K562 (cell line): ENCODE data around the gene SMC3. TPM values are rescaled to one million over a fixed set of nuclear protein-coding genes. Genes with fewer than 3 reads are reported as not detected.
A peak's percentile ranks its signal among the peaks of the same experiment; 100 is the strongest.
"Not testable (repeated sequence)": the region's sequence is repeated elsewhere in the genome, so short reads cannot be mapped to it uniquely, and the experiment has no call there.

Experiments
- ATAC-seq: fragments of 200-7000 bp; cut with Tn5 transposase; 3 replicates; pipeline ENCODE4 v1.9.1; 2020; ENCODE audit warnings: moderate library complexity
- BruUV-seq: library from RNA; stranded (reverse); fragments of 400-500 nt; replicated peaks from 2 replicates; lab custom pipeline; 2021; lab: Mats Ljungman, UMichigan
- CTCF ChIA-PET: fragments of 300-600 bp; formaldehyde crosslinking; extraction: SDS; loops from one replicate; lab custom pipeline; 2021; ENCODE audit warnings: low intra/inter-chr PET ratio; lab: Yijun Ruan, JAX
- POLR2A ChIA-PET: fragments of 300-600, 350-650 bp; sonication (Branson Sonifier 250); formaldehyde crosslinking; extraction: SDS; loops from one replicate; lab custom pipeline; 2021; ENCODE audit warnings: antibody characterized with exemption, inconsistent platforms; lab: Yijun Ruan, JAX
- DNase-seq, 4 experiments: peaks; one replicate each; pipeline versions ENCODE4 v3.0.0 to v3.0.0-alpha.2; 2011 to 2018; ENCODE audit warnings: low spot score in 3 of 4, mixed read lengths in 3 of 4; ENCODE audit errors: extremely low read depth in 1 of 4
- FAIRE-seq: peaks from 2 replicates; lab custom pipeline; 2011; peaks lifted over from hg19 to GRCh38; lab: Jason Lieb, UNC
- H2AFZ ChIP-seq: 2 replicates; pipeline ENCODE4 v1.6.0; 2011; ENCODE audit warnings: low read depth, low read length, control low read depth, inconsistent platforms
- H3K27ac ChIP-seq: fragments of 200-600 bp; 3 replicates; pipeline ENCODE4 v1.8.0; 2011; ENCODE audit warnings: low read depth, mild to moderate bottlenecking, control low read depth, inconsistent platforms, low read length, moderate library complexity, mixed read lengths; ENCODE audit errors: extremely low read depth
- H3K27me3 ChIP-seq, 2 experiments: fragments of 300-600 bp in 1 of 2; 2 replicates in 1 of 2; 3 replicates in 1 of 2; pipeline versions ENCODE4 v1.6.0 to v1.8.0; 2011; ENCODE audit warnings: inconsistent platforms in 2 of 2, low read length in 2 of 2, mild to moderate bottlenecking in 1 of 2, mixed read lengths in 1 of 2, moderate library complexity in 1 of 2; ENCODE audit not compliant: control insufficient read depth in 2 of 2, insufficient read depth in 2 of 2
- H3K36me3 ChIP-seq: fragments of 300-600 bp; 3 replicates; pipeline ENCODE4 v1.8.0; 2011; ENCODE audit warnings: mild to moderate bottlenecking, low read length, inconsistent platforms; ENCODE audit not compliant: control insufficient read depth, insufficient read depth
- H3K4me1 ChIP-seq, 2 experiments: fragments of 200-600 bp in 1 of 2; replicated peaks in 1 of 2; 2 replicates in 1 of 2; 3 replicates in 1 of 2; pipeline versions ENCODE4 v1.5.1 to v1.8.0; 2011; ENCODE audit warnings: inconsistent platforms in 2 of 2, low read length in 2 of 2, mild to moderate bottlenecking in 1 of 2, mixed read lengths in 1 of 2, moderate library complexity in 1 of 2; ENCODE audit not compliant: control insufficient read depth in 2 of 2, insufficient read depth in 2 of 2
- H3K4me2 ChIP-seq: 2 replicates; pipeline ENCODE4 v1.6.1; 2011; ENCODE audit warnings: low read length, control low read depth, inconsistent platforms, mixed read lengths; ENCODE audit not compliant: insufficient read depth
- H3K4me3 ChIP-seq: fragments of 200-600 bp; sonication (generic), shearing (Covaris generic); 2 replicates; pipeline ENCODE4 v1.5.1; 2016; ENCODE audit warnings: control low read depth, inconsistent platforms
- H3K79me2 ChIP-seq: fragments of 200-600 bp; 3 replicates; pipeline ENCODE4 v1.8.0; 2011; ENCODE audit warnings: low read length, inconsistent platforms; ENCODE audit not compliant: control insufficient read depth, insufficient read depth
- H3K9ac ChIP-seq, 2 experiments: 2 replicates each; pipeline versions ENCODE4 v1.6.0 to v1.6.1; 2011; ENCODE audit warnings: low read depth in 2 of 2, low read length in 2 of 2, control low read depth in 1 of 2, inconsistent platforms in 1 of 2, mild to moderate bottlenecking in 1 of 2, mixed read lengths in 1 of 2; ENCODE audit not compliant: insufficient read depth in 1 of 2
- H3K9me1 ChIP-seq: one replicate; pipeline ENCODE4 v1.6.0; 2011; ENCODE audit warnings: inconsistent platforms, mild to moderate bottlenecking, low read length, moderate library complexity; ENCODE audit not compliant: control insufficient read depth, insufficient read depth
- H3K9me3 ChIP-seq: replicated peaks from 2 replicates; pipeline ENCODE4 v1.5.1; 2011; ENCODE audit warnings: low read depth, low read length, inconsistent platforms; ENCODE audit not compliant: control insufficient read depth, insufficient read depth
- H4K20me1 ChIP-seq: replicated peaks from 2 replicates; pipeline ENCODE4 v1.6.1; 2011; ENCODE audit warnings: low read length, inconsistent platforms, mixed read lengths; ENCODE audit not compliant: control insufficient read depth, insufficient read depth
- ARID1B ChIP-seq: fragments of 450-650 bp; IDR thresholded peaks from 2 replicates; pipeline ENCODE4 v1.6.1; 2016; ENCODE audit warnings: antibody characterized with exemption, mild to moderate bottlenecking, inconsistent platforms
- ATF7 ChIP-seq: fragments of 450-650 bp; IDR thresholded peaks from 2 replicates; pipeline ENCODE4 v1.7.1; 2014; ENCODE audit warnings: mild to moderate bottlenecking, moderate library complexity
- C11orf30 ChIP-seq: fragments of 450-650 bp; IDR thresholded peaks from 2 replicates; pipeline ENCODE4 v1.6.1; 2016; ENCODE audit warnings: low read depth, mild to moderate bottlenecking
- CEBPB ChIP-seq: fragments of 450-650 bp; IDR thresholded peaks from 2 replicates; pipeline ENCODE4 v1.6.1; 2016; ENCODE audit warnings: missing genetic modification characterization, missing compliant biosample characterization
- CEBPG ChIP-seq, 3 experiments: fragments of 200-800 bp in 1 of 3; sonication (Bioruptor generic) in 1 of 3; sonication (generic) in 1 of 3; formaldehyde crosslinking in 1 of 3; IDR thresholded peaks in 2 of 3; conservative IDR thresholded peaks in 1 of 3; 2 replicates each; pipeline versions ENCODE4 v1.6.1 to v1.8.0; 2016 to 2022; ENCODE audit warnings: missing compliant biosample characterization in 2 of 3, missing genetic modification characterization in 2 of 3, mild to moderate bottlenecking in 1 of 3, missing genetic modification reagents in 1 of 3
- FOSL1 ChIP-seq: fragments of 200-800 bp; sonication (Bioruptor generic); conservative IDR thresholded peaks from 2 replicates; pipeline ENCODE4 v1.6.1; 2016; ENCODE audit warnings: missing genetic modification characterization, missing compliant biosample characterization
- KDM1A ChIP-seq, 2 experiments: fragments of 450-650 bp; IDR thresholded peaks; 2 replicates each; pipeline ENCODE4 v1.6.1; 2016; ENCODE audit warnings: mild to moderate bottlenecking in 2 of 2
- MAFF ChIP-seq: IDR thresholded peaks from 2 replicates; pipeline ENCODE4 v1.6.1; 2012; ENCODE audit warnings: low read length, improper control_type of control experiment
- MAFG ChIP-seq: fragments of 450-650 bp; conservative IDR thresholded peaks from 2 replicates; pipeline ENCODE4 v1.6.1; 2016; ENCODE audit warnings: missing genetic modification characterization, missing compliant biosample characterization
- MAFK ChIP-seq: IDR thresholded peaks from 2 replicates; pipeline ENCODE4 v1.6.1; 2011; ENCODE audit warnings: low read length, improper control_type of control experiment
- SMARCA4 ChIP-seq: fragments of 450-650 bp; IDR thresholded peaks from 2 replicates; pipeline ENCODE4 v1.6.1; 2016
- TRIM24 ChIP-seq, 2 experiments: fragments of 450-650 bp; IDR thresholded peaks; 2 replicates each; pipeline ENCODE4 v1.6.1; 2016
- ZNF316 ChIP-seq: fragments of 450-650 bp; IDR thresholded peaks from 2 replicates; pipeline ENCODE4 v1.6.1; 2016
- WGBS: fragments of 100-300 bp; shearing (Covaris generic); methylation state at CpG from one replicate; pipeline ENCODE4 v1.1.6; 2016; ENCODE audit warnings: low coverage, mixed read lengths; ENCODE audit not compliant: insufficient coverage; ENCODE audit errors: missing lambda C conversion rate; 5-methylcytosine and 5-hydroxymethylcytosine counted together
- in situ Hi-C: fragments of 300-500 bp; cut with MboI; formaldehyde crosslinking; loops from 4 replicates; pipeline ENCODE4 v1.15.0; 2018; ENCODE audit warnings: inconsistent platforms, mixed read lengths
- intact Hi-C: fragments of 100-400 bp; cut with micrococcal nuclease; formaldehyde crosslinking; loops from 2 replicates; pipeline ENCODE4 v1.14.2; 2022
- polyA plus RNA-seq, 8 experiments: library from polyadenylated mRNA; depleted of rRNA in 4 of 8; stranded (reverse) in 5 of 8; unstranded in 3 of 8; fragments of >200 nt; fragmentation: Nextera tagmentation in 2 of 8; fragmentation: Illumina TruSeq in 1 of 8; extraction: Ambion mirVana in 2 of 8; extraction: Trizol in 1 of 8; gene quantifications; 2 replicates each; pipeline versions ENCODE4 v1.2.1 to v1.2.3, GENCODE V29; 2011 to 2014; ENCODE audit warnings: inconsistent platforms in 1 of 8, missing spikeins in 1 of 8
- total RNA-seq, 7 experiments: library from RNA; depleted of rRNA in 6 of 7; stranded (reverse); fragments of >200 nt in 6 of 7; fragmentation: Illumina TruSeq in 2 of 7; extraction: Trizol in 2 of 7; gene quantifications; 2 replicates each; pipeline versions ENCODE4 v1.2.1 to v1.2.3, GENCODE V29; 2011 to 2021; ENCODE audit warnings: low replicate concordance in 1 of 7
- TF ChIP-seq, protein P1 (sequence below), 2 experiments: fragments of 450-650 bp in 1 of 2; sonication (generic) in 1 of 2; formaldehyde crosslinking in 1 of 2; IDR thresholded peaks in 1 of 2; conservative IDR thresholded peaks in 1 of 2; 2 replicates each; pipeline versions ENCODE4 v1.6.1 to v1.8.1; 2016 to 2023; ENCODE audit warnings: mild to moderate bottlenecking in 2 of 2, moderate library complexity in 2 of 2, inconsistent platforms in 1 of 2, missing genetic modification reagents in 1 of 2

The SMC3 gene
- total and polyA plus RNA-seq, 9 of the 15 experiments (the other 6 are each of a cell fraction or from before 2014, with no cell fraction given) = 21.3 to 62.6 (median 39.3) TPM

DNA sequence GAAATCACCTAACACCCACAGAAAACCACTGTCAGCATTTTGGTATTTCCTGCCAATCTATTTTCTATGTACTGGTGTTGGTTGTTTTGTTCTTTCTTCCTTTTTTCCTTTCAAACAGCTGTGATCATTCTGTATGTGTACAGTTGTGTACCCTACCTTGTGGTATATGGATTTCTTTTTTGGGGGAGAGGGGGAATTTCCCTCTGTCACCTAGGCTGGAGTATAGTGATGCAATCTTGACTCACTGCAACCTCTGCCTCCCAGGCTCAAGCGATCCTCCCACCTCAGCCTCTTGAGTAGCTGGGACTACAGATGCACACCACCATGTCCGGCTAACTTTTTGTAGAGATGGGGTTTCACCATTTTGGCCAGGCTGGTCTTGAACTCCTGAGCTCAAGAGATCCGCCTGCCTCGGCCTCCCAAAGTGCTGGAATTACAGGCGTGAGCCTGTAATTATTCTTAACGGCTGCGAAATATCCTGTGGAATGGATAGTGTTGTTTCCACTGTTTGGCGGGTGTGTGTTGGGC, 38.4 kb upstream of the SMC3 start:
- 61% methylated on average over 8 of the region's 8 CpGs for WGBS
- POLR2A ChIA-PET, intact Hi-C loops, H3K79me2 ChIP-seq, H4K20me1 ChIP-seq, H3K27me3 ChIP-seq, FAIRE-seq, H3K27ac ChIP-seq, DNase-seq, H2AFZ ChIP-seq, H3K4me2 ChIP-seq, H3K9me1 ChIP-seq, H3K9ac ChIP-seq, H3K36me3 ChIP-seq, CTCF ChIA-PET, H3K4me3 ChIP-seq, H3K9me3 ChIP-seq, BruUV-seq, H3K4me1 ChIP-seq: not testable (repeated sequence)
- peak; percentile 44; the same call in 2 of the 3 replicates for ATAC-seq
- TF ChIP-seq SMARCA4 = 0 out of 2 replicates have a peak, but pooled peaks have one; percentile 32
- 0 out of 2 replicates have a peak, but pooled peaks have one; percentile 28 for TF ChIP-seq ATF7
- peak; percentile 29; the same call in 1 of the 2 replicates for TF ChIP-seq CEBPB (tag)
- TF ChIP-seq TRIM24 (IDR thresholded peaks at IDR 0.05) = 0 out of 4 replicates have a peak, but pooled peaks of 1 of the 2 experiments have one; percentile 19
- peak; percentile 53; the same call in 1 of the 2 replicates for TF ChIP-seq CEBPG (CRISPR knock-in tag; IDR thresholded peaks at IDR 0.05)
- TF ChIP-seq CEBPG (tag; conservative IDR thresholded peaks at IDR 0.05 in 1 of 2, IDR thresholded peaks at IDR 0.05 in 1 of 2) = peak; percentile 62 to 84
- TF ChIP-seq MAFK = peak; percentile 60; the same call in 1 of the 2 replicates
- peak; percentile 31; the same call in 1 of the 2 replicates for TF ChIP-seq ARID1B
- TF ChIP-seq FOSL1 (tag) = 0 out of 2 replicates have a peak, but pooled peaks have one; percentile 23
- TF ChIP-seq MAFF = 0 out of 2 replicates have a peak, but pooled peaks have one; percentile 5
- TF ChIP-seq, protein P1, sequence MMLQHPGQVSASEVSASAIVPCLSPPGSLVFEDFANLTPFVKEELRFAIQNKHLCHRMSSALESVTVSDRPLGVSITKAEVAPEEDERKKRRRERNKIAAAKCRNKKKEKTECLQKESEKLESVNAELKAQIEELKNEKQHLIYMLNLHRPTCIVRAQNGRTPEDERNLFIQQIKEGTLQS (IDR thresholded peaks at IDR 0.05) = peak; percentile 92
- TF ChIP-seq, protein P1 (CRISPR knock-in tag; conservative IDR thresholded peaks at IDR 0.05) = not testable (repeated sequence)
- TF ChIP-seq ZNF316 = peak; percentile 82
- TF ChIP-seq KDM1A (IDR thresholded peaks at IDR 0.05) = peak in 1 of 2 experiments; percentile 38; a peak in 1 of 4 replicates
- peak; percentile 78 for TF ChIP-seq C11orf30
- 0 out of 2 replicates have a peak, but pooled peaks have one; percentile 12 for TF ChIP-seq MAFG
- in situ Hi-C loops = loop anchor here (25.0 kb wide), 1 partner anchor 392 kb away; no protein-coding TSS in a partner anchor
